Lung (tissue), 12 donors: ENCODE measurements around the gene RIIAD1. TPM values are rescaled to one million over a fixed set of nuclear protein-coding genes. Genes with fewer than 3 reads are reported as not detected.

ENCODE experiments used
- ATAC-seq: fragments of 200-7000 bp; cut with Tn5 transposase; one replicate; pipeline ENCODE4 v1.9.1; 2020; ENCODE audit warnings: moderate number of reproducible peaks; ENCODE audit not compliant: insufficient read depth, low FRiP score
- DNase-seq, 3 donors: peaks; one replicate each; pipeline ENCODE4 v3.0.0-alpha.2; 2013 to 2017
- H3K27ac ChIP-seq, 2 donors: one replicate each; pipeline ENCODE4 v1.5.1; 2013; ENCODE audit warnings: mild to moderate bottlenecking in 2 of 2, moderate library complexity in 2 of 2, control low read depth in 1 of 2, inconsistent platforms in 1 of 2, low read depth in 1 of 2, low read length in 1 of 2
- H3K27me3 ChIP-seq, 3 donors: one replicate each; pipeline ENCODE4 v1.5.1; 2013; ENCODE audit warnings: low read length in 2 of 3; ENCODE audit not compliant: control insufficient read depth in 3 of 3, insufficient read depth in 3 of 3
- H3K36me3 ChIP-seq, 4 donors: one replicate each; pipeline ENCODE4 v1.5.1; 2013; ENCODE audit warnings: low read length in 4 of 4, mild to moderate bottlenecking in 1 of 4, moderate library complexity in 1 of 4; ENCODE audit not compliant: control insufficient read depth in 4 of 4, insufficient read depth in 4 of 4
- H3K4me1 ChIP-seq, 5 donors: one replicate each; pipeline ENCODE4 v1.5.1; 2013; ENCODE audit warnings: low read length in 5 of 5, mild to moderate bottlenecking in 2 of 5, moderate library complexity in 1 of 5; ENCODE audit not compliant: control insufficient read depth in 5 of 5, insufficient read depth in 5 of 5
- H3K4me3 ChIP-seq: one replicate; pipeline ENCODE4 v1.5.1; 2013; ENCODE audit warnings: mild to moderate bottlenecking, control low read depth, moderate library complexity
- H3K9ac ChIP-seq, 2 donors: one replicate each; pipeline ENCODE4 v1.5.1; 2013; ENCODE audit warnings: low read length in 2 of 2, control low read depth in 1 of 2; ENCODE audit not compliant: insufficient read depth in 1 of 2
- H3K9me3 ChIP-seq, 4 donors: one replicate each; pipeline ENCODE4 v1.5.1; 2013; ENCODE audit warnings: low read length in 3 of 4, mild to moderate bottlenecking in 1 of 4, moderate library complexity in 1 of 4; ENCODE audit not compliant: control insufficient read depth in 4 of 4, insufficient read depth in 3 of 4
- WGBS, 2 donors: extraction: QIAGEN DNeasy Blood & Tissue Kit; methylation state at CpG; one replicate each; pipeline ENCODE4 v1.1.7; 2013; 5-methylcytosine and 5-hydroxymethylcytosine counted together
- polyA plus RNA-seq, 2 donors: library from polyadenylated mRNA; stranded (reverse); fragments of 200-250 nt; gene quantifications; one replicate each; pipeline ENCODE4 v1.2.1, GENCODE V29; 2013
- total RNA-seq, 2 donors: library from RNA; depleted of rRNA in 1 of 2; stranded (reverse); fragments of >200 nt in 1 of 2; gene quantifications; one replicate each; pipeline ENCODE4 v1.2.1, GENCODE V29; 2014 to 2021
- TF ChIP-seq, protein P1 (sequence below): IDR thresholded peaks from 2 replicates; pipeline ENCODE4 v1.5.1; 2012; ENCODE audit warnings: mild to moderate bottlenecking; ENCODE audit errors: control extremely low read depth, extremely low read depth
- donor health status: control.
- donor health status: control.
- donor health status: Bipolar disorder and iron deficiency.
- donor health status: healthy.
- donor health status: DM: yes; HTN: yes; CAD: no.

The RIIAD1 gene
- total and polyA plus RNA-seq, 4 donors: 8.6 to 17.1 (median 9.1) TPM

DNA sequence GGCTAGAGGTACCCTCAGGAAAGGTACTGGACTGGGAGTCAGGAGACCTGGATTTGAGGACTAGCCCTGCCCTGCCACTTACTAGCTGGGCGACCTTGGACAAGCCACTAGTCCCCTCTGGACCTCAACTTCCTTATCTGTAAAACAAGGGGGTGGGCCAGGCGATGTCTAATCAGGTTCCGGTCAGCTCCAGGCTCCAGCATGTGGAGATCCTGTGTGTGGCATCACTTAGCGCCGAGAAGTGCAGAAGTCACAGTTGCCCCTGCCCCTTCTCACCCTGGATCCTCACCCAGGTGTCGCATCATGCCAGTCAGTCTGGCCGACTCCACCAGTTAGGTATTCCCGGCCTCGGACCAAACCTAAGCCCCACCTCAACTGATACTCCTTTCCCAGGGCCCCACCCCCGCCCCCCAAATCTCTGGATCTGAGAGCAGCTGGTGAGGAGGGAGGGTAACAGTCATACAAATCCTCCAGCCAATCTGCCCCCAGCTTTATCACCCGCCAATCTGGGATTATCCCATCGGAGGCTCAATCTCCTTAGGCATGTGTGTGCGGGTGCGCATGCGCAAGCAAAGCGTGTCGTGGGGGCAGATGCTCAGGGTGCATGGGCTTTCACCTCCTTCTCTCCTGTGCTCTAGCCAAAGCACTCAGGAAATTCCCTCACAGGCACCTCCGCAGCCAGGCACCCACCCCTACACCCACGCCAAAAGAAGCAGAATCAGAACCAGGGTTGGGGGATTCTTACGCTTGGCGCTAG lies 10.1 kb upstream of the RIIAD1 start:
- no peak for ATAC-seq
- Histone ChIP-seq H3K4me3 (no peak overlapping the region), H3K27me3 (peaks cover 0 to 3% (median 0%) of the 10 kb centered on the region in 3 donors), H3K9ac (no peak overlapping the region), H3K4me1 (peaks cover 0 to 9% (median 0%) of the 10 kb centered on the region in 5 donors), H3K9me3 (peaks cover 0 to 2% (median 0%) of the 10 kb centered on the region in 4 donors), H3K27ac (no peak overlapping the region), H3K36me3 (no peaks in the 10 kb centered on the region)
- DNase-seq: no peak
- TF ChIP-seq, protein P1, sequence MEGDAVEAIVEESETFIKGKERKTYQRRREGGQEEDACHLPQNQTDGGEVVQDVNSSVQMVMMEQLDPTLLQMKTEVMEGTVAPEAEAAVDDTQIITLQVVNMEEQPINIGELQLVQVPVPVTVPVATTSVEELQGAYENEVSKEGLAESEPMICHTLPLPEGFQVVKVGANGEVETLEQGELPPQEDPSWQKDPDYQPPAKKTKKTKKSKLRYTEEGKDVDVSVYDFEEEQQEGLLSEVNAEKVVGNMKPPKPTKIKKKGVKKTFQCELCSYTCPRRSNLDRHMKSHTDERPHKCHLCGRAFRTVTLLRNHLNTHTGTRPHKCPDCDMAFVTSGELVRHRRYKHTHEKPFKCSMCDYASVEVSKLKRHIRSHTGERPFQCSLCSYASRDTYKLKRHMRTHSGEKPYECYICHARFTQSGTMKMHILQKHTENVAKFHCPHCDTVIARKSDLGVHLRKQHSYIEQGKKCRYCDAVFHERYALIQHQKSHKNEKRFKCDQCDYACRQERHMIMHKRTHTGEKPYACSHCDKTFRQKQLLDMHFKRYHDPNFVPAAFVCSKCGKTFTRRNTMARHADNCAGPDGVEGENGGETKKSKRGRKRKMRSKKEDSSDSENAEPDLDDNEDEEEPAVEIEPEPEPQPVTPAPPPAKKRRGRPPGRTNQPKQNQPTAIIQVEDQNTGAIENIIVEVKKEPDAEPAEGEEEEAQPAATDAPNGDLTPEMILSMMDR: no peak
- WGBS, 2 donors: 85 to 91% methylated on average over 21 of the region's 21 CpGs

DNA sequence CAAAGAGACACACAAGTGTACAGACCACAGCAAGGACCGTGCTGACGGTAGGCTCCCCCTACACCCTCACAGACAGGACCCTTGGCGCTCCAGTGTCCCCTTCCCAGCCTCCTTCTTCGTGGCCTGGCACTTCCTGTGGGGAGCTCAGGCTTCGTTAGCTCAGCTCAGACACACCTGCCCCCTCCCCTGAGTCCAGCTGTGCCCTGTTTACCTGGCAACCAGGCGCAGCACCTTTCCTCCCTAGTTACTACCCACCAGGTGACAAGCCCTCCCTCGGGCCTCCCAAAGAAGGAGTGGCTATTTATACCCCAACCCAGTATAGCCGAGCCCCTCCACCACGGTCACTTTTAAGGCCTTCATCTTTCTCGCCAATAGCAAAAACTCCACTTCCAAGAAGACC lies 9.4 kb upstream of the RIIAD1 start:
- H3K27ac ChIP-seq: no peak overlapping the region
- TF ChIP-seq, protein P1: no peak
- no peak overlapping the region for H3K9ac ChIP-seq
- 65 to 68% methylated on average over 10 of the region's 10 CpGs for WGBS, 2 donors
- H3K4me1 ChIP-seq: peaks cover 0 to 12% (median 3%) of the 10 kb centered on the region in 5 donors
- DNase-seq: no peak
- no peak overlapping the region for H3K4me3 ChIP-seq
- peaks cover 0 to 2% (median 0%) of the 10 kb centered on the region in 4 donors for H3K9me3 ChIP-seq
- H3K36me3 ChIP-seq: no peaks in the 10 kb centered on the region
- H3K27me3 ChIP-seq: peaks cover 0 to 3% (median under 1%) of the 10 kb centered on the region in 3 donors
- ATAC-seq: no peak

DNA sequence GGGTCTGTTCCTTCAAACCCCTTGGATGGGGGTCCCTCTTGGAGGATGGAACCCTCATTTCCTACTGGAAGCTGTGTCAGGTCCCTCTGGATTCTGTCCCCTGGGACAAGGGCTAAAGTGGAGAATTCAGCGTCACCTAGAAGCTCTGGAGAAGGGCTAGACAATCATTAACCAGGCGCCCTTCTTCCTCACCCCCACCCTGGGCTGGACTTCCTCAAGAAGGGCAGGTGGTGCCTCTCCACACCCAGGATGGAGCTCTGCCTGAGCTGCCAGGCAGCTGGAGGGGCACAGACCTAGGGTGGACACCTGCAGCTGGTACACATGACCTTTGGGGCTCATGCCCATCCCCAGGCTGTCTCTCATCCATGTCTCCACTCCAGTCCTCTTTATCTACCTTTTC lies 8.3 kb upstream of the RIIAD1 start:
- WGBS, 2 donors: 72 to 81% methylated on average over 2 of the region's 2 CpGs

More for the DNA sequence above, 8.3 kb upstream of the RIIAD1 start:
- ATAC-seq (no peak), DNase-seq (peak in 2 of 3 donors; percentile 46 to 64)
- Histone ChIP-seq H3K9me3 (no peaks in the 10 kb centered on the region), H3K27ac (no peak overlapping the region), H3K4me1 (peaks cover 0 to 17% (median 12%) of the 10 kb centered on the region in 5 donors), H3K9ac (no peak overlapping the region), H3K36me3 (no peaks in the 10 kb centered on the region), H3K27me3 (peaks cover 0 to 13% (median 7%) of the 10 kb centered on the region in 3 donors), H3K4me3 (no peak overlapping the region)
- TF ChIP-seq, protein P1: no peak
